Measurements from ENCODE around the gene TFEB. TPM values are rescaled to one million over a fixed set of nuclear protein-coding genes. Genes with fewer than 3 reads are reported as not detected.

TFEB gene
- total RNA-seq, 2 donors from 2014 or later: 36.0 to 40.1 TPM

DNA sequence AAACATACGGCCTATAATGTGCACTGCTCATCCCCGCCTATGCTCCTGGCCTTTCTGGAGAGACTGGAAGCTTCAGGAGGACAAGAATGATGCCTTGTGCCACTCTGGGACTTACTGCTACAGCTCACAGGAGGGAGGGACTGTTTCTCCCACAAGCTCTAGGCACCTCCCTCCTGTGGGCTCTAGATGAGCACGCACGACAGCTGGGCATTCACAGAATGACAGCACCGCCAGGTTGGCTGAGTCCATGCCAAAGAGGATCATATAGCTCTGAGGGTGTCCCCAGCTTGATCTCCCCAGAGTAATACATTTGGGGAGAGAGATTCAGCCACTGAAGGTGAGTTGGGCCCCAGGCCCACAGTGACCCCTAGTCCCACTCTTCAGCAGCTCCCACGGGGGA lies 21.9 kb upstream of the TFEB start:
- Mint-ChIP-seq H3K9me3 (no peaks in the 10 kb centered on the region), H3K27me3 (peaks cover 3 to 5% of the 10 kb centered on the region in 2 donors), H3K4me1 (ENCODE audit: low read depth in 2 of 2) (no peaks in the 10 kb centered on the region), H3K36me3 (no peaks in the 10 kb centered on the region), H3K4me3 (no peak overlapping the region), H3K27ac (no peak overlapping the region)
- DNase-seq (ENCODE audit: low spot score) (no peak), ATAC-seq (no peak)

DNA sequence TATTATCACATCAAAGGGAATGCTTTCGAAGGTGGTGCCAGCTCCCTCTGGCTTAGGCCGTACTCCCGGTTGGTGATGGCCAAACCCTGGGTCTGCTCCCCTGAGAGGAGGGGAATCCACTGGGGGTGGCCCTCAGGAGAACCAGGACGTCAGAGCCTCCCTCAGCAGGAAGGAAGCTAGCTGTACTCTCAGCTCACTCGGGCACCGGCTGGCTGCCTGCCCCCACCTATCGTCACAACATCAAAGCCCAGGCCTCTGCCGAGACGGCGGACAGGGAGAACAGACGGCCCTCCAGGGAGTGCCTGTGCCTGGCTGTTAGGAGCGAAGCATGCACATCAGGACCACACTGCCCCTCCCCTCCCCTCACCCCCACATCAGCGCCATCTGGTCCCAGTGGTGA lies 20.9 kb upstream of the TFEB start:
- H3K27ac Mint-ChIP-seq: no peak overlapping the region
- DNase-seq (ENCODE audit: low spot score) (no peak), ATAC-seq (no peak)
- no peaks in the 10 kb centered on the region for H3K36me3 Mint-ChIP-seq
- H3K4me1 Mint-ChIP-seq (ENCODE audit: low read depth in 2 of 2): no peaks in the 10 kb centered on the region
- H3K9me3 Mint-ChIP-seq: no peaks in the 10 kb centered on the region
- peaks cover 3 to 5% of the 10 kb centered on the region in 2 donors for H3K27me3 Mint-ChIP-seq
- no peak overlapping the region for H3K4me3 Mint-ChIP-seq

DNA sequence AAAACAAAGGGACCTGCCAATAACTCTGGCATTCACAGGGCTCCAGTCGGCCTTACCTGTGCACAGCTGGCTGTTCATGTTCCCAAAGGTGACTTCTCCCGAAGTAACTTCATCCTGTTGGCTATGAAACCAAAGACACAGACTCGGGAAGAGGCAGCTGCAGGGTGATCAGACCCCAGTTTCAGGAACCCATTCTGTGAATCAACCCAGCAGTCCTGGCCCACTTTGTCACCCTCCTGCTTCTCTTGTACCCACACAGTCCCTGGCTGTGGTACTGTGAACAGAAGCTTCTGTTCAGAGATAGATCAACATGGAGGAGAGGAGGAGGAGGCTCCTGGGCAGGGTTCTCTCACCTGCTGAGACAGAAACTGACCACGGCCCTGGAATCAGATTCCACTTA lies 20.5 kb upstream of the TFEB start:
- no peaks in the 10 kb centered on the region for H3K9me3 Mint-ChIP-seq
- H3K36me3 Mint-ChIP-seq: no peaks in the 10 kb centered on the region
- DNase-seq (ENCODE audit: low spot score) (no peak), ATAC-seq (no peak)
- peaks cover 3 to 5% of the 10 kb centered on the region in 2 donors for H3K27me3 Mint-ChIP-seq
- no peak overlapping the region for H3K27ac Mint-ChIP-seq
- no peak overlapping the region for H3K4me3 Mint-ChIP-seq
- H3K4me1 Mint-ChIP-seq (ENCODE audit: low read depth in 2 of 2): no peaks in the 10 kb centered on the region

DNA sequence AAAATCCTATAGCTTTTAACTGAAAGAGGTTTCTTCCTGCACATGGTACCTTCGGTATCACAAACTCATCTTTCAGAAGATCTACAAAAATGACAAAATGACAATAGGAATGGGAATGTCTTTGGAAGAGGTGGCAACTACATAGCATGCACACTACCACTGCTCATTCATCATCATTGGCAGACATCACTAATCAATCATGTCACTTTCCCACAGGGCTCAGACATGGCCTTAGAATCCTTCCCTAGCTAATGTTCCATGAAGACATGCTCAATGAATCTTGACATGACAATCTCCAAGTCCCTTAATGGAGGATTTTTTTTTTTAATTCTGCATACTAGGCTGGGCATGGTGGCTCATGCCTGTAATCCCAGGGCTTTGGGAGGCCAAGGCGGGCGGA lies 15.0 kb upstream of the TFEB start:
- H3K27ac Mint-ChIP-seq: no peak overlapping the region
- peaks cover 1 to 11% of the 10 kb centered on the region in 2 donors for H3K27me3 Mint-ChIP-seq
- H3K36me3 Mint-ChIP-seq: no peaks in the 10 kb centered on the region
- no peak for ATAC-seq
- DNase-seq (ENCODE audit: low spot score): no peak
- no peaks in the 10 kb centered on the region for H3K9me3 Mint-ChIP-seq
- no peaks in the 10 kb centered on the region for H3K4me1 Mint-ChIP-seq (ENCODE audit: low read depth in 2 of 2)
- H3K4me3 Mint-ChIP-seq: no peak overlapping the region

DNA sequence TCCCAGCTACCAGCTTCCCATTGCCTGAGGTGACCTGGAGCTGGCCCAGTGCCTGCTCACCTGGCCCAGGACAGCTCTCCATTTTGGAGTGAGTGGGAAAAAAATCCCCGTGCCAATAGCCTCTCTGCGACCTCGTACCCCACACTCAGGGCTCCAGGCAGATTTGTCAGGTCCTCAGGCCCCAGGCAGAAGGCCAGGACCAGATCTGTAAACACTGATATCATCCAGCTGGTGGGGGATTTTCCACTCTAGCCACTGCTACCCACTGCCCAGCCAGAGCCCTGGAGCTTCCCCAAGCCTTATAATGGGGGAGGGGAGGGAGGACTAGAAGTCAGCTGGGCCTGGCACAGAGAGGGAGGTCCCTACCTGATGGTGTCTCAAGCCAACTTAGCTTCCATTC lies 13.1 kb upstream of the TFEB start:
- Mint-ChIP-seq H3K27me3 (peaks cover 0 to 11% of the 10 kb centered on the region in 2 donors), H3K36me3 (no peaks in the 10 kb centered on the region), H3K4me3 (no peak overlapping the region), H3K27ac (no peak overlapping the region), H3K9me3 (no peaks in the 10 kb centered on the region), H3K4me1 (ENCODE audit: low read depth in 2 of 2) (no peaks in the 10 kb centered on the region)
- no peak for ATAC-seq
- no peak for DNase-seq (ENCODE audit: low spot score)

DNA sequence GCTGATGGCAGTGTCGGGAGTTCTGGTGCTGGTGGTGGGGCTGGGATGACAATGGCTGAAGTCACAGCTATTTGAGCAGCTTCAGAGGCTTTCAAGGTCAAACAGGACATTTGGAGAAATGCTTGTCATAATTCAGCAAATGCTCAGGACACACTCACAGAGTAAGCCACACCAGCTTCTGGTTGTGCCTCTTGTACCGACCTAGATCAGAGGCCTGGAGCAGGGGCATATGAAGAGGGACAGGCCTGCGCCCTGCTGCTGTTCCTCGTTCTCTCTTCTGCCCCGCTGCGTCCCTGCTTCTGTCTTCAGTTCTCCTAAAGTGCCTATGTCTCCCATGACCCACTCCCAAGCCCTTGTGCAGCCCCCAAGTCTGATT lies 12.7 kb upstream of the TFEB start:
- no peak overlapping the region for H3K4me3 Mint-ChIP-seq
- no peak for ATAC-seq
- no peaks in the 10 kb centered on the region for H3K36me3 Mint-ChIP-seq
- peaks cover 0 to 7% of the 10 kb centered on the region in 2 donors for H3K27me3 Mint-ChIP-seq
- no peaks in the 10 kb centered on the region for H3K9me3 Mint-ChIP-seq
- H3K27ac Mint-ChIP-seq: no peak overlapping the region
- no peak for DNase-seq (ENCODE audit: low spot score)
- no peaks in the 10 kb centered on the region for H3K4me1 Mint-ChIP-seq (ENCODE audit: low read depth in 2 of 2)

DNA sequence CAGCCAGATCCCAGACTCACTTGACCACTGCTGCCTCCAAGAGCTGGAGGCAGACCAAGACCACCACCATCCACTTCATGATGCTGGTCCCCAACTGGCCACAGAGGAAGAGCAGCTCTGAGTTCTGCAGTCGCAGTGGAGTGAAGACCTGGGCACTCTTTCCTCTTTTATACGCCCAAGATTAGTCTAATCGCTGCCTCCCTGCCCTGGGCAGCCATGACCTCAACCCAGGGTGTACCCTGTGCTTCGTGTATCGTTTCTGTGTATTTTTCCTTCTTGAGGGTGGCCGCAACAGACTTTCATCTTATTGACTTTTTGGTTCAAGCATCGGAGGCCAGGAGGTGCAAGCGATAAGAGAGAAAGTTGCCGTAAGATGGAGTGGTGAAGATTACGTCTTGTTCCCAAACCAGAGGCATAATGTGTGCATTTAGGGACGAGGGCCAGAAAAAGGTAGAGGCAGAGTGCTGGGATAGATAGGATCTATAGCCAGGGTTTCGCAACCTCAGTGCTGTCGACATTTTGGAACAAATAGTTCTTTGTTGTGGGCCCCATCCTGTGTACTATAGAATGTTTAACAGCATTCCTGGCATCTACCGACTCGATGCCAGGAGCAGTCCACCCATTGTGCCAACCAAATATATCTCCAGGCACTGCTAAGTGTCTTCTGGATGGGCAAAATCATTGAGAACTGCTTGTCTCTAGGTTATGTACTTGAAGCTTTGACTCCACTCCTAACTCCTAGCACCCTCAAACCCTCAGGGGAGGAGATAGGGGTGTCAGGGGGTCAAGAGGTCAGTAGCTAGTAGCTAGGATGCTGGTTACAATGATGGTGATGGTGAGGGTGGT lies 12.1 kb upstream of the TFEB start, which contains the start of gene PGC:
PGC (minus strand) TSS at position 142 of the 846 bp plus-strand sequence; CDS start at position 79, 63 bp downstream.
- H3K36me3 Mint-ChIP-seq: no peaks in the 10 kb centered on the region
- H3K4me3 Mint-ChIP-seq: no peak within 1 kb of the TSS
- no peak for ATAC-seq
- H3K9me3 Mint-ChIP-seq: no peaks in the 10 kb centered on the region
- no peak within 1 kb of the TSS for H3K27ac Mint-ChIP-seq
- no peak for DNase-seq (ENCODE audit: low spot score)
- H3K4me1 Mint-ChIP-seq (ENCODE audit: low read depth in 2 of 2): no peaks in the 10 kb centered on the region
- H3K27me3 Mint-ChIP-seq: peaks cover 0 to 6% of the 10 kb centered on the region in 2 donors

DNA sequence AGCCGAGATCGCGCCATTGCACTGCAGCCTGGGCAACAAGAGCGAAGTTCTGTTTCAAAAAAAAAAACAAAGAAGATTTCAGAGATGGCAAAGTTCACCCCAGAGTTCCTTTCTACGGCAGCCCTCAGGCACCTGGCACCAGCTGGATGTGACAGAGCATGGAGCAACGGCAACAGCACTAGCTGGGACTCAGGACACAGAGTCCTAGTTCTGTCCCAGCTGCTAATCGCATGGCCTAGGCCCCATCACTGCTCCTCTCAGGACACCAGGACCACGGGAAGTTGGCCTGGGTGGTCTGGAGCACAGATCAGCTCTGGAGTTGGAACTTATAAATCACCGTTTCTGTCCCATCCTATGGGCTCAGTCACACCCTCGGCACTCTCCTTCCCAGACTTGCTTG lies 10.7 kb upstream of the TFEB start:
- DNase-seq (ENCODE audit: low spot score) (no peak), ATAC-seq (no peak)
- Mint-ChIP-seq H3K4me3 (no peak overlapping the region), H3K4me1 (ENCODE audit: low read depth in 2 of 2) (no peaks in the 10 kb centered on the region), H3K27ac (no peak overlapping the region), H3K36me3 (no peaks in the 10 kb centered on the region), H3K27me3 (peaks cover 0 to 6% of the 10 kb centered on the region in 2 donors), H3K9me3 (no peaks in the 10 kb centered on the region)

DNA sequence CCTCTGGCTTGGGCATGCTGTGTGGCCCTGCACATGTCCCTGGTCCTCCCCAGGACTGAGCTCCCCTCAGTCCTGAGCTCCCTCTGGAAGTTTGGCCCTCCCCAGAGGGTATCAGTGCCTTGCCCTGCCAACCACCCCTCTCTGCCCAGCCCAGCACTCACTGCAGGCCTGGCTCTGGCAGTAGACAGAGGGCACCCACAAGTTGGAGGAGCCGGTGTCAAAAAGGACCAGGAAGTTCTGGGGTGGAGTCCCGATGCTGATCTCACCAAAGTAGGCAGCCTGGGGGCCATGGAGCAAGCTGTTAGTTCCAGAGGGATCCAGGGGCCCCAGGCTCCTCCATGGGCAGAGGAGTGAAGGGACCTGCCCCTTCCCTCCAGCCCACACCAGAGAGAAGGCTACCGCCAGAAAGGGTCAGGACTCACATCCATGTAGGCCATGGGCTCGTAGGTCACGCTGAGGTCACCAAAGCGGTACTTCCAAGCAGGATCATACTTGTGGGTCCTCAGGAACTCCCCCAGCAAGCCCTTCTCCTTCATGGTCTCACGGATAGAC lies 8.9 kb upstream of the TFEB start:
- no peaks in the 10 kb centered on the region for H3K4me1 Mint-ChIP-seq (ENCODE audit: low read depth in 2 of 2)

DNA sequence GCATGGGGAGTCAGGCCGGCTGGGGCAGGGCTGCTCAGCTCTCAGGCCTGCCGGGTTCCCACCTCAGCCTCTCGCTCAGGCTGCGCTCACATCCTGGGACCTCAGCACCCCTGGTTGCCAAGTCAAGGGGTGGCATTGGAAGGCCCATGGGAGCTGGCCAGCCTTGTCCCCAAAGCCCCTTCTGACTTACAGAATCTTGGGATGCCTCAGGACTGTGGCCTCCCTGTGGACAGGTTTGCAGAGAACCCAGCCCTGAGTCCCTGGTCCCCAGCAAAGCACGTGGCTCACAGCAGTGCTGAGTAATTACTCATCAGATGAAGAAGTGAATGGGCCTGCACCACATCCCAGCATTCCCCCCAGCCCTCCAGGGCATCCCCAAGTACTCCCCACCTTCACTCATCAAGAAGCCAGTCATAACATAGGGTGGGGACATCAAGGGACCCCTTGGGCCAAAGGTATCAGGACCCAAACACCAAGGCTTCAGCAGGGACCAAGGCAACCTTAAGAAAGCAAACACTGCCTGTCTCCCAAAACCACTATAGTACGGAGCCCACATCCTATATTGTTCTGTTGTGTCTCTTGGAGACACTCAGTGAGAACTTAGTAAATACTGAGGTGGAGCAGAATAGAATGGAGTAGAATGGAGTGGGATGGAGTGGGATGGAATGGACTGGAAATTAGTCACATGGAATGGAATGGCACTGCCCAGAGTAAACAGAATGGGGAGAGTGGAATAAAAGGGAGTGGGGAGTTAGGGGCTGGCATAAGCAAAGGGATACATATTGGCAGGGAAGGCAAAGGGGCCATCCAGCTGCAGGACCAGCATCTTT lies 8.2 kb upstream of the TFEB start:
- H3K27me3 Mint-ChIP-seq: no peaks in the 10 kb centered on the region
- H3K4me1 Mint-ChIP-seq (ENCODE audit: low read depth in 2 of 2): no peaks in the 10 kb centered on the region
- H3K36me3 Mint-ChIP-seq: no peaks in the 10 kb centered on the region
- no peak overlapping the region for H3K27ac Mint-ChIP-seq
- H3K4me3 Mint-ChIP-seq: no peak overlapping the region
- no peak for DNase-seq (ENCODE audit: low spot score)
- no peaks in the 10 kb centered on the region for H3K9me3 Mint-ChIP-seq
- no peak for ATAC-seq

More for the DNA sequence above, 8.9 kb upstream of the TFEB start:
- Mint-ChIP-seq H3K36me3 (no peaks in the 10 kb centered on the region), H3K27me3 (no peaks in the 10 kb centered on the region), H3K9me3 (no peaks in the 10 kb centered on the region), H3K4me3 (no peak overlapping the region), H3K27ac (no peak overlapping the region)
- no peak for ATAC-seq
- DNase-seq (ENCODE audit: low spot score): no peak

DNA sequence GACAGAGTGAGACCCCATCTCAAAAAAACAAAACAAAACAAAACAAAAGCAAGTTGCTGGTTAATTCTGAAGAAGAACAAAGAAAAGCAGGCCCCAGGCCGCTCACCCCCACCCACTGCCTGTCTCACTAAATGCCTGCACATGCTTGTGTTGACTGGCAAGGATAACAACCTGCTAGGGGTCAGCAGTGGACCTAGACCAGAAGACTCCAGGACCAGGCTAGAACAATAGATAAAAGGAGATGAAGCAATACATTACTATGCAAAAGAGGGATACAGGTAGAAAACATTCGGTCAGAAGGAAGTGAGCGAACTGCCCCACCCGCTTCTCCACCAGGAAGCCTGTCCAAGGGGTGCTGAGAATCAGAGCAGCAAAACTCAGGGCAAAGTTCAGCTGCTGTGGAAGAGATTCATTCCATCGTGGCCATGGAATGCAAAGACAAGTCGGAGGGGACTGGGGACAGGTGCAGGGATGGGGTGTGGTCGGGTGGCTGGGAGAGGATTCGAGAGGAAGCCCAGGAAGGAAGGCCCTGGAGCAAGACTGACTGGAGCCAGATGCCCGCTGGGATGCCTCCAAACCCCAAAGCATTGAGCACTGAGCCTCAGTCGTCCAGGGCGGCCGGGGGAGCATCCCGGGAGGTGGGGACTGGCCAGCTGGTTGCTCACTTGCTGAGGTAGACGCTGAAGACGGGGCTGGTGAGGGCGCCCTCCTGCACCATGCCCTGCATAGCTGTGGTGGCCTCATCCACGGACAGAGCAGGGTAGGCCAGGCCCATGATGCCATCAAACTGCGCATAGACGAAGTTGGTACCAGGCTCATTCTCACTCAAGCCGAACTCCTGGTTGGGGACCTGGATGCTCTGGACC lies 6.5 kb upstream of the TFEB start:
- H3K4me3 Mint-ChIP-seq: no peak overlapping the region
- H3K4me1 Mint-ChIP-seq (ENCODE audit: low read depth in 2 of 2): no peaks in the 10 kb centered on the region
- ATAC-seq (peak in 1 of 2 donors; percentile 18), DNase-seq (ENCODE audit: low spot score) (no peak)
- H3K27me3 Mint-ChIP-seq: no peaks in the 10 kb centered on the region
- no peaks in the 10 kb centered on the region for H3K36me3 Mint-ChIP-seq
- no peak overlapping the region for H3K27ac Mint-ChIP-seq
- H3K9me3 Mint-ChIP-seq: no peaks in the 10 kb centered on the region

DNA sequence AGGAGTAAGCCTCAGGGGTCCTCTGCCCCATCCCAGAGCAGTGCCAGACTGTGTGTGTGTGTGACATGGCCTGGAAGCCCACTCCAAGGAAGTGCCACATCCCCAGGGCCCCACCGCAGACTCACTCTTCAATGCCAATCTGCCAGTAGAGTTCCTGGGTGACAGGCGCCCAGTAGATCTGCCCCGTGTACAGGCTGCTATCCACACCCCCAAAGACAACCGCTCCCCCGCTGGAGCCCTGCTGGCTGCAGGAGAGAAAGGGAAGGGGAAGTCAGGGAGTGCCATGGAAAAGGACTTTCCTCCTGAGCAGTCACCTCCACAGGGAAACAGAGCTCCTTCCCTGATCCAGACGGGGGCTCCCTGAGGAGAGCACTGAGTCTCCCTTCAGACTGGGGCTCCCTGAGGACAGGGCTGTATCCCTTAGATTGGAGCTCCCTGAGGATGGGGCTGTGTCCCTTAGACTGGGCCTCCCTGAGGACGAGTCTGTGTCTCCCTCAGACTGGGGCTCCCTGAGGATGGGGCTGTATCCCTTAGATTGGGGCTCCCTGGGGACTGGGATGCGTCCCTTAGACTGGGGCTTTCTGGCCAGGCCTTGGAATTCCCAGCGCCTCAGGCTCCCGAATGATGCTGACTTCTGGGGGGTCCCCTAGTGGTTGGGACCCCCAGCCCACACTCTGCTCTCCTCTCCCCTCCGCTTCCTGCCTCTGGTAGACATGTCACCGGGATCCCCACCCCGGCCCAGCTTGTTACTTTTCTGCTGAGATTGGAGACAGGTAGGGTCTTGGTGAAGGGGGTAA lies 5.2 kb upstream of the TFEB start:
- DNase-seq (ENCODE audit: low spot score): no peak
- Mint-ChIP-seq H3K9me3 (no peaks in the 10 kb centered on the region), H3K36me3 (no peaks in the 10 kb centered on the region), H3K27ac (no peak overlapping the region), H3K27me3 (no peaks in the 10 kb centered on the region), H3K4me3 (no peak overlapping the region), H3K4me1 (ENCODE audit: low read depth in 2 of 2) (peaks cover 0 to 3% of the 10 kb centered on the region in 2 donors)
- no peak for ATAC-seq

DNA sequence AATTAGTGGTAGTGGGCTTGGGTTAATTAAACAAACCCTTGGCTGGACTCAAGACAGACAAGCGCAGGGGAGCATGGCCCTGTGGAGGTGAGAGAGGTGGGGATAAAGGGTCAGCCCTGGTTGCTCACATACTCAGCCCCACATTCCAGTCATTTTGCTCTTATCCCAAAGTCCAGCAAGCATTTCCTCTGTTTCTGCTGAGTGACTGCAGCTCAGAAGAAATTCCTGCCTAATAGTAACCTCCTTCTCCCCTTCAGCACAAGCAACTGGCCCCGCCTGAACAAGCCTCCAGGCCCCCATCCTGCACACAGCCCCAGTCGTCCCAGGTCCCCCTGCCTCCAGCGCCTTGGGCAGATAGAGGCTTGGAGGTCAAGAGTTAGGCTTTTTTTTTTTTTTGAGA lies 3.6 kb upstream of the TFEB start:
- ATAC-seq (no peak), DNase-seq (ENCODE audit: low spot score) (no peak)
- Mint-ChIP-seq H3K27ac (no peak overlapping the region), H3K36me3 (no peaks in the 10 kb centered on the region), H3K27me3 (no peaks in the 10 kb centered on the region), H3K4me1 (ENCODE audit: low read depth in 2 of 2) (peaks cover 0 to 4% of the 10 kb centered on the region in 2 donors), H3K4me3 (no peak overlapping the region), H3K9me3 (no peaks in the 10 kb centered on the region)

Data from natural killer cell treated with Interleukin-12 subunit alpha and Interleukin-12 subunit beta and Interleukin-15 and Interleukin-18, amount 100 ng/mL, for 72 hours (primary cell).